IPS-18a (cell line): ENCODE measurements around the gene EPN1.

Experiments used
- H3K27ac ChIP-seq: one replicate; pipeline ENCODE4 v1.5.1; 2013; ENCODE audit warnings: low read length
- H3K27me3 ChIP-seq: one replicate; pipeline ENCODE4 v1.6.1; 2013; ENCODE audit warnings: mild to moderate bottlenecking, low read length; ENCODE audit not compliant: control insufficient read depth, insufficient read depth
- H3K36me3 ChIP-seq: one replicate; pipeline ENCODE4 v1.6.1; 2013; ENCODE audit warnings: low read depth, low read length; ENCODE audit not compliant: control insufficient read depth
- H3K4me1 ChIP-seq: one replicate; pipeline ENCODE4 v1.6.1; 2013; ENCODE audit warnings: low read depth, low read length; ENCODE audit not compliant: control insufficient read depth
- H3K4me3 ChIP-seq: one replicate; pipeline ENCODE4 v1.5.1; 2013; ENCODE audit warnings: low read length
- H3K9ac ChIP-seq: one replicate; pipeline ENCODE4 v1.6.1; 2013; ENCODE audit warnings: mild to moderate bottlenecking, low read length, moderate library complexity
- H3K9me3 ChIP-seq: one replicate; pipeline ENCODE4 v1.6.1; 2013; ENCODE audit warnings: low read depth, low read length; ENCODE audit not compliant: control insufficient read depth

EPN1 gene

DNA sequence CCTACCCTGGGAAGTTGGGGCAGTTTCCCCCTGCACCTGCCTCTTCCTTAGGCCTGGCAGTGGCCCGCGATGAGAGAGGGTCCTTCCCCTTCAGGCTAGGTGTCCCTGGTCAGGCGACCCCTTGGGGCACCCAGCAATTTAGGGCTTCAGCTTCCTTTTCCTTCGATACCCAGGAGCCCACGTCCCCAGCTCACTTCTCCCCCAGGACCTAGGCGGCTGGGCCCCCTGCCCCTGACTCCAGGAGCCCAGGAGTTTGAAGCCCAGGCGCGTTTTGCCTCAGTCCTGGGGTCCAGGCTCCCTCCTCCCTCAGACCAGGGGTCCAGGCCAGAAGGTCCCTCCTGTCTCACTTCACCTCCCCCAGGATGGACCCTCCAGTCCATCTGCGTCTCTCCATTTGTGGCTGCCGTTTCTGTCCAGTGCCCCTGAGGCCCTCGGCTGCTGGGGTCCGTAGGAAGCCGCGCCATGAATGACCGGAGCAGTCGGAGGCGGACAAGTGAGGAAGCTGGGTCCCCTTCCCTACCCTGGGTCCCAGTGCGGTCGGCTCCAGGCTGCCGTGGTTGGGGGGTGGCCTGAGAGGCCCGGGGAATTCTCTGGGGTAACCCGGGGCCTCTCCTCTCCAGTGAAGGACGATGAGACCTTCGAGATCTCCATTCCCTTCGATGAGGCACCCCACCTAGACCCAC lies 26.3 kb upstream of the EPN1 start:
- peaks cover 6% of the 10 kb centered on the region for H3K4me1 ChIP-seq
- no peaks in the 10 kb centered on the region for H3K27me3 ChIP-seq
- H3K9ac ChIP-seq: peak overlapping the region; percentile 55
- H3K4me3 ChIP-seq: peak overlapping the region; percentile 66
- H3K36me3 ChIP-seq: peaks cover 14% of the 10 kb centered on the region
- H3K27ac ChIP-seq: no peak overlapping the region
- no peaks in the 10 kb centered on the region for H3K9me3 ChIP-seq

DNA sequence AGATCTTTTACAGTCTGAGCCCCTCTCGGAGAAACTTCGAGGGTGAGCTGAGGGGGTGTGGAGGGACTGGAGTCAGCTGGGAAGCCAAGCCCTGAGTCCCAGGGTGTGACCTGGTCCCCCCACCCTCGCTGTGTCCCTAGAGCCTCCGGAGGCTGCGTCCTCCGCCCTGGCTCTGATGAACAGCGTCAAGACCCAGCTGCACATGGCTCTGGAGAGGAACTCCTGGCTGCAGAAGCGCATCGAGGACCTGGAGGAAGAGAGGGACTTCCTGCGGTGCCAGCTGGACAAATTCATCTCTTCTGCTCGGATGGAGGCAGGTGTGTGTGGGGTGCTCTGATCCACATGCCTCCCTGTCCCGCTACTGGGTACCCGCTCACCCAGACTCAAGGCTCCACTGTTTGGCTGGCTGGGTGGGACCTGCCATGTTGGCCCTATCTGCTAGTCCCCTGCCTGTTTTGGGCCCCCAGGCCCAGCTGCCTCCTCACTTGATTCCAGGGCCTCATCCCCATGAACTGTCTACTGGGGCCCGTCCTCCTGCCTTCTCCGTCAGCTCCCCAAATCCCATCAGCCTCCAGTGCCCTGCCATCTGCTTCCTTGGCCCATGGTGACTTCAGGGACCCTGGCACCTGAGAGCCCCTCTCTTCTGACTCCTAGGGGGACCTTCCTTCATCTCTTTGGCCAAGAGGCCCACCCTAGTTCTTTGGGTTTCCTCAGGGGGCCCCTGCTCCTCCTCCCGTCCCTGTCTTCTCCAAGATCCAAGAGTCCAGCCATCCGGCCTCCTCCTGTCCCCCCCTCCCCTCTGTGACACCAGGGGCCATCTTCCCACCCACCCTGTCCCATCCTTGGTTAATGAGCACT lies 25.5 kb upstream of the EPN1 start:
- Histone ChIP-seq H3K36me3 (peaks cover 14% of the 10 kb centered on the region), H3K27ac (no peak overlapping the region), H3K4me3 (no peak overlapping the region), H3K4me1 (peaks cover 6% of the 10 kb centered on the region), H3K9me3 (no peaks in the 10 kb centered on the region), H3K27me3 (no peaks in the 10 kb centered on the region), H3K9ac (no peak overlapping the region)

DNA sequence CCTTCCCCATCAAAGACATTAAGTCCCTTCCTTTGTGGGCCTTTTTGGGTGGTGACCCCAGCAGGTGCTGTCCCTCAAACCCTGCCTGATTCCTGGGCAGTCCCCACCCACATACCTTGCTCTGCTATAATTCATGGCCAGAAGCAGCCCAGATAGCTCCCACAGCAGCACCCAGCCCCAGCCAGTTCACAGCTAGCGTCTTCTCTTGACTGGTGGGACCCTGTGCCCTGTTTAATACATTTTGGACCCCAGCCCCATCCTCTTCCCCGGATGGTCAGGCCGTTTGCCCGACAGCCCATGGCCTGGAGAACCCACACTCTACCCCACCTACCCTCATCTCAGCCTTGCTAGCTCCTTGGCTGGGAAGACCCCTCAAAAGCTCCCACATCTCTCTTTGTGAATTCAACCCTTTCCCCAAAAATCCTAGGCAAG lies 24.9 kb upstream of the EPN1 start:
- Histone ChIP-seq H3K27me3 (no peaks in the 10 kb centered on the region), H3K4me1 (peaks cover 6% of the 10 kb centered on the region), H3K9me3 (no peaks in the 10 kb centered on the region), H3K9ac (no peak overlapping the region), H3K36me3 (peaks cover 7% of the 10 kb centered on the region), H3K4me3 (no peak overlapping the region), H3K27ac (no peak overlapping the region)

DNA sequence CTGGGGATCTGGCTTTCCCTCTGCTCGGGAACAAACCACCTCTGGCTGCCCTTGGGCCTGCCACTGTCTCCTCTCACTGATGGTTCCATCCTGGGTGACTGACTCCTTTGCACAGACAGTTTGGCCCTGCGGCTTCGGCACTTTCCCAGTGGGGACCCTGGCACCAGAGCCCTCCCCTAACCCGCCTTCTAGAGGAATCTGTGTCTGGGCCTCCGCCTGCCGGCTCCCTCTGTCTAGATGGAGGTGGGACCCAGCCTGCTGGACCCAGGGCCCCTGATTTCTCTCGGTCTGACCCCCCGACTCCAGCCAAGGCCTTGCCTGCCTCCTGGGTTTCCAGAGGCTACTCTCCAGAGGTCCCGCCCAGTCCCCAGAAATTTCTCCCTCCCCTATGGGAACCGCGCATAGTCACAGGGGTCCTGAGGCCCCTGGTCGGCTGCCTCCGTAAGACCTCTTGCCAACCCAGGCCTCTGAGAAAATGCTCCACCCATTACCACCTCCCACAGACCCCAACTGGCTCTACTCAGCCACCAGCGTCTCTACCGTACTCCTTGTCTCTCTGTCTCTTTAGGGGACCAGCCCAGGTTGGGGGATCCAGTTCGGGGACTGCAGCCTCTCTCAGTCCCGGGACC lies 24.3 kb upstream of the EPN1 start:
- Histone ChIP-seq H3K9me3 (no peaks in the 10 kb centered on the region), H3K4me3 (no peak overlapping the region), H3K9ac (no peak overlapping the region), H3K27me3 (no peaks in the 10 kb centered on the region), H3K4me1 (peaks cover 6% of the 10 kb centered on the region), H3K36me3 (peaks cover 2% of the 10 kb centered on the region), H3K27ac (no peak overlapping the region)

DNA sequence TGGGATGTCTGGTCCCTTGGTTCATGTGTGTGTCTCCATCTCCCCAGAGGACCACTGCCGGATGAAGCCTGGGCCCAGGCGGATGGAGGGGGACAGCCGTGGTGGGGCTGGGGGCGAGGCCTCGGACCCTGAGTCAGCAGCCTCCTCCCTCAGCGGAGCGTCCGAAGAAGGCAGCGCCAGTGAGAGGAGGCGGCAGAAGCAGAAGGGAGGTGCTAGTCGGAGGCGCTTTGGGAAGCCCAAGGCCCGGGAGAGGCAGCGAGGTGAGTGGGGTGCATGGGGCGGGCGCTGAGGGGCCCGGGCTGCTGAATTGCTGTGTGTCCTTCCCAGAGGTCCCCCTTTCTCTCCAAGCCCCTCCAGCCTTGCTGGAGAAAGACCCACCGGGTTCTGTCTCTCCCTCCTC lies 23.8 kb upstream of the EPN1 start:
- Histone ChIP-seq H3K36me3 (no peaks in the 10 kb centered on the region), H3K9ac (no peak overlapping the region), H3K27ac (no peak overlapping the region), H3K4me1 (peaks cover 6% of the 10 kb centered on the region), H3K4me3 (no peak overlapping the region), H3K27me3 (no peaks in the 10 kb centered on the region), H3K9me3 (no peaks in the 10 kb centered on the region)

DNA sequence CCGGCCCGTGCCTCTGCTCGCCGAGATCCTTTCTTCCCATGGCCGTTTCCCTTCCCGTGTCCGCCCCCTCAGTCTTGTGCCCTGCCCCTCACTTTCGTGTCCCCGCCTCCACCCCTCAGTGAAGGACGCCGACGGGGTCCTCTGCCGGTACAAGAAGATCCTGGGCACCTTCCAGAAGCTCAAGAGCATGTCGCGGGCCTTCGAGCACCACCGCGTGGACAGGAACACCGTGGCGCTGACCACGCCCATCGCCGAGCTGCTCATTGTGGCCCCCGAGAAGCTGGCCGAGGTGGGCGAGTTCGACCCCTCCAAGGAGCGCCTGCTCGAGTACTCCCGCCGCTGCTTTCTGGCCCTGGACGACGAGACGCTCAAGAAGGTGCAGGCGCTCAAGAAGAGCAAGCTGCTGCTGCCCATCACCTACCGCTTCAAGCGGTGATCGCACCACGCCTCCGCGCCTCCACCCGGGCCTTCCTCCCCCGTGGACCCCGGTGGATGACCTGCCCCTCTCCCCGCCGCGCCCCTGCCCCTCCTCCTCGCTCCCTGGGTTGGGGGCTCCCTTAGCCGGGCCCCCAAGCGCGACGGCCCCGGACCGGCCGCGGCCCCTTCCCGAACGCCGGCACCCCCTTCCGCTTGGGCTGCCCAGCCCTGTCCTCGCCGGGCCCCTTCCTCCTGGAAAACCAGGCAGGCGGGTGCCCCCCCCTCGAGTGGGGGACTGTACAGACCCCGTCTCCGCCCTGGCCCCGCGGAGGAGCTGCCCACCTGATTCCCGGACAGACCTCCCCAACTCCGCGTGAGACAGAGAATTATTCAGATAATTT lies 22.5 kb upstream of the EPN1 start:
- H3K27me3 ChIP-seq: no peaks in the 10 kb centered on the region
- no peaks in the 10 kb centered on the region for H3K9me3 ChIP-seq
- H3K27ac ChIP-seq: no peak overlapping the region
- H3K9ac ChIP-seq: no peak overlapping the region
- peak overlapping the region; percentile 95 for H3K4me3 ChIP-seq
- peaks cover 10% of the 10 kb centered on the region for H3K4me1 ChIP-seq
- no peaks in the 10 kb centered on the region for H3K36me3 ChIP-seq

DNA sequence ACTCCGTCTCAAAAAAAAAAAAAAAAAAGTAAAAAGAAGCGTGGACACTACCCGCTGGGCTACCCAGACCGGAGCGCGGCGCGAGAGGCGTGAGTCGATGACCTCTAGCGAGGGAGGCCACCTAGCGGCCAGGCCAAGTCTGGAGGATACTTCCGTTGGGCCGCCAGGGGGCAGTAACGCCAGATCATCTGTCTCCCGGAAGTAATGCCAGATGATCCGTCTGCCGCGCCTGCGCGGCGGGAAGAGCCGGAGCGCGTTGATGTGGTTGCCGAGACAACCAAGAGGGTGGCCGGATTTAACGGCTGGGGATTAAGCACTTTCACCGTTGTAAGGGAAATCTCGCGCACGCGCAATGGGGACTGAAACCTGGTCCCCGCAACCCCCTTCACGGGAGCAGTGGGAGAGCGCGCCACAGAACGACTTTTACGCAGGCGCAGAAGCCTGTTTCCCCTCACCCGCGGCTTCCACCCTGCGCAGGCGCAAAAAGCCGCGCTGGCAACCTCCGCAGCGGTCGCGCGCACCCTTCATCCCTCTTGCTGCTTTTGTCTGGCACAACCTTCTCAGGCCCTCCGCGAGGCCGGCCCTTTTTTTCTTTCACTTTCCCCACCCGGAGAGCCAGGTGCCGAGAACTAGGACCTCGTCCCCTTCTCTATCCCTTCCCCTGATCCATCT lies 21.2 kb upstream of the EPN1 start:
- Histone ChIP-seq H3K9me3 (no peaks in the 10 kb centered on the region), H3K4me1 (peaks cover 7% of the 10 kb centered on the region), H3K4me3 (peak overlapping the region; percentile 95), H3K27ac (peak overlapping the region; percentile 99), H3K9ac (peak overlapping the region; percentile 97), H3K36me3 (no peaks in the 10 kb centered on the region), H3K27me3 (no peaks in the 10 kb centered on the region)

DNA sequence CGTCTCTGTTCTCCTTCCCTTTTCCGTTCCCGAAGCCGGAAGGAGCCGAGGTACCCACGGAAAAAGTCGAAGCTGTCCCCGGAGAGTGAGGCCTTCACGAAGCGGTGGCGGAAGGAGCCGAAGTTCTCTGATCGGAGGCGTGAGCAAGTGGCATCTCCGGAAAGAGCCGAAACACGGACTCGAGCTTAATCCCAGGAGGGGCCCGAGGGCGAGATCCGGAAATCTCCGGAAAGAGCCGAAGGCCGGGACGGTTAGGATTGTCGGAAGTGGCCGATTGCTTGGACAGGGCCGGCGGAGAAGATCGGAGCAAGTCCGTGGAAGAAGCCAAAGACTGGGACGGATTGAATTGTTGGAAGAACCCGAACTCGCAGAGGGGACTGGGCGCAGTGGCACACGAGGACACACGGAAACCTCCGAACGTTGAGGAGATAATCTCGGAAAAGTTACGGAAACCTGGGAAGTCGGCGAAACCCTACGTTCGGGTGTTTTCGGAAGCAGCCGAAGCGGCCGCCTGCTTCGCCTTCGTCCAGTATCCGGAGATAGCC lies 20.6 kb upstream of the EPN1 start:
- Histone ChIP-seq H3K27ac (peak overlapping the region; percentile 99), H3K4me1 (peaks cover 7% of the 10 kb centered on the region), H3K27me3 (no peaks in the 10 kb centered on the region), H3K36me3 (no peaks in the 10 kb centered on the region), H3K9ac (peak overlapping the region; percentile 97), H3K9me3 (no peaks in the 10 kb centered on the region), H3K4me3 (peak overlapping the region; percentile 95)

DNA sequence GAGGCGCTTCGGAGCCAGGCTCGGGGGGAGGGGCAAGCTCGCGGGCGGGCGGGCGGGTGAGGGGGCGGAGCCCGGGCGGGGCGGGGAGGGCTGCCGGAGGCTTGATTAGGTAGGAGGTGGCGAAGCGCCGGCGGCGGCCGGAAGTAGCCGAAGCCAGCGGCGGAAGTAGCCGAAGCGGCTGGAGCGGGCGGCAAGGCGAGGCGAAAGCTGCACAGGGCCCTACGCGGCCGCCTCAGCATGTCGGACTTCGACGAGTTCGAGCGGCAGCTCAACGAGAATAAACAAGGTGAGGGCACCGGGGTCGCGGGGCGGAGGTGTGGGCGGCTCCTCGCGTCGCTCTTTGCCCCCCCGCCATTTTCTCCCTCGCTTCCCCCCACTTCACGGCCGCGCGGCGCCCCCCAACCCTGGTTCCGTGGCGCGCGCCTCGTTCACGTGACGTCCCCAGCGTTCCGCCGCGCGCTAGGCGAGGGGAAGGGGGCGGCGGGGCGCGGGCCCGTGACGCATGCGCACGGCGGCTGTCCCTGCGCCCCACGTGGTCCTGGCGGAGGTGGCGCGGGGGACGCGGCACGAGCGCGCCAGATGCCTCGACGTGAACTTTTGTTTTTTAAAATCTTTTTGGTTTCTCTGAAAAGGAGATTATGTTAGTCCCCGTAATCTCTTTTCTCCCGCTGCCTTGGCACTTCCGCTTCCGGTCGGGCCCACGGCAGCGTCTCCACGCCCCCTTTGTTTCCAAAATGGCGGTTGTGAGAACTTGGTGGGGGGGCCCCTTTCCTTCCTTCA lies 20.0 kb upstream of the EPN1 start, which contains the start of gene U2AF2:
Gene U2AF2, plus strand, starts transcription at position 168 of the 780 bp plus-strand sequence. Its CDS starts 70 bp downstream, at position 238.
- H3K27me3 ChIP-seq: no peaks in the 10 kb centered on the region
- H3K4me1 ChIP-seq: peaks cover 7% of the 10 kb centered on the region
- H3K36me3 ChIP-seq: no peaks in the 10 kb centered on the region
- H3K4me3 ChIP-seq: peak within 1 kb of the TSS; percentile 99
- H3K27ac ChIP-seq: peak within 1 kb of the TSS; percentile 99
- peak within 1 kb of the TSS; percentile 99 for H3K9ac ChIP-seq
- H3K9me3 ChIP-seq: no peaks in the 10 kb centered on the region

DNA sequence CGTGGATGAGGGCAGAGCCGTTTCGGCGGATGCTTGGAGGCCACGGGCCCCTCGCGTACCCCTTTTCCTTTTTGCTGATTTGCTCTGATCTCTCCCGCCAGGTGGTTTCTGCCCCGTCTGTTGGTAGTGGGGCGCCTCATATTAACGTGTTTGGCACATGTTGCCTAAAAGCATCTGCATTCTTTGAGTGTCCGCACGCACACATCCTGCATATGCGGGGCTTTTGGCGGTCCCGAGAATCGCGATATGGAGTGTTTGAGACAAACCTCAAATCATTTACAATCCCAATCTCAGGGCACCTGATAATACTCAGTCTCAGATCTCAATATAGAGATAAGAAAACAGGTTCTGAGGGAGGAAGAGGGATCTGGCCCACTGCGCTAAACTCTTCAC lies 19.4 kb upstream of the EPN1 start:
- no peaks in the 10 kb centered on the region for H3K27me3 ChIP-seq
- no peaks in the 10 kb centered on the region for H3K9me3 ChIP-seq
- peaks cover 7% of the 10 kb centered on the region for H3K4me1 ChIP-seq
- H3K36me3 ChIP-seq: peaks cover 3% of the 10 kb centered on the region
- peak overlapping the region; percentile 99 for H3K4me3 ChIP-seq
- peak overlapping the region; percentile 99 for H3K9ac ChIP-seq
- peak overlapping the region; percentile 95 for H3K27ac ChIP-seq
